Renal cortical epithelial cell (primary cell): Measurements from ENCODE around the gene FBXO46. TPM values are rescaled to one million over a fixed set of nuclear protein-coding genes. Genes with fewer than 3 reads are reported as not detected.
"Not testable (repeated sequence)": the region's sequence is repeated elsewhere in the genome, so short reads cannot be mapped to it uniquely, and the experiment has no call there.

Experiments used
- DNase-seq: peaks from one replicate; pipeline ENCODE4 v3.0.0-alpha.2; 2011; ENCODE audit warnings: low read depth
- total RNA-seq: library from RNA; depleted of rRNA; stranded (reverse); fragments of >200 nt; gene quantifications from 2 replicates; pipeline ENCODE4 v1.2.3, GENCODE V29; 2014

FBXO46 gene
- total RNA-seq, 1 donor from 2014 or later = 9.0 TPM

GRCh38 chr19:45728683-45729082 lies 2.0 kb downstream of the FBXO46 start:
- DNase-seq = not testable (repeated sequence)

DNA sequence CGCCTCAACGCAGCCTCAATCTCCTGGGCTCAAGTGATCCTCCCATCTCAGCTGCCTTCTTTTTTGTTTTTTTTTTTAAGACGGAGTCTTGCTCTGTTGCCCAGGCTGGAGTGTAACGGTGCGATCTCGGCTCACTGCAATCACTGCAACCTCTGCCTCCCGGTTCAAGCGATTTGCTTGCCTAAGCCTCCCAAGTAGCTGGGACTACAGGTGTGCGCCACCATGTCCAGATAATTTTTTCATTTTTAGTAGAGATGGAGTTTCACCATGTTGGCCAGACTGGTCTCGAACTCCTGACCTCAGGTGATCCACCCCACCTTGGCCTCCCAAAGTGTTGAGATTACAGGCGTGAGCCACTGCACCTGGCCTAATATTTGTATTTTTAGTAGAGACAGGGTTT lies 10.6 kb downstream of the FBXO46 start:
- not testable (repeated sequence) for DNase-seq

DNA sequence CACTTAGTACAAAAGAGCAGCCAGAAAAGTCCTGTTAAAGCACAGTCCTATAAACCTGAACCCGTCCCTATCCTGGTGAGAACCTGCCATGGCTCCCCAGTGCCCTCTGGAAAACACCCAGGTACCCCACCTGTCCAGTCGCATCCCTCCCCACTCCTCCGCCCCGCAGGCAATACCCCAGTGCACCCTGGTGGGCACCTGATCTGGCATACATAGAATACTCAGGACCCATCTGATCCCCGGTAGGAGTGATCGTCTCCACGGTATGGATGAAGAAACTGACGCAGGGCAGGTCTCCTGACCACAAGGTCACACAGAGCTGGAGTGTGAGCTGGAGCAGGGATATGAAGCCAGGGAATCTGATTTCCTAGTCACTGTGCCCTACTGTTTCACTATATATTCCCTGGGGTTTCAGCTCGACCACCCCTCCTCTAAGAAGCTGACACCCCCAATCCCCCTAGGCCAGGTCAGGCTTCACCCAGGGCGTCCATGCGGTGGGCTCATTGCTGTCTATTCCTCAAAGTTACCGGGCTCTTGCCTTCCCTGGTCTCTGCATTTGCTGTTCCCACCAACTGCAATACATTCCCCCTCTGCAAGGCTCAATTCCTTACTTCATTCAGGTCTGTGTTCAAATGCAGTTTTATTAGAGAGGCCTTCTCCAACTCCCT lies 12.6 kb downstream of the FBXO46 start:
- no peak for DNase-seq

GRCh38 chr19:45717131-45717982 lies 13.3 kb downstream of the FBXO46 start:
- DNase-seq = peak; percentile 99

DNA sequence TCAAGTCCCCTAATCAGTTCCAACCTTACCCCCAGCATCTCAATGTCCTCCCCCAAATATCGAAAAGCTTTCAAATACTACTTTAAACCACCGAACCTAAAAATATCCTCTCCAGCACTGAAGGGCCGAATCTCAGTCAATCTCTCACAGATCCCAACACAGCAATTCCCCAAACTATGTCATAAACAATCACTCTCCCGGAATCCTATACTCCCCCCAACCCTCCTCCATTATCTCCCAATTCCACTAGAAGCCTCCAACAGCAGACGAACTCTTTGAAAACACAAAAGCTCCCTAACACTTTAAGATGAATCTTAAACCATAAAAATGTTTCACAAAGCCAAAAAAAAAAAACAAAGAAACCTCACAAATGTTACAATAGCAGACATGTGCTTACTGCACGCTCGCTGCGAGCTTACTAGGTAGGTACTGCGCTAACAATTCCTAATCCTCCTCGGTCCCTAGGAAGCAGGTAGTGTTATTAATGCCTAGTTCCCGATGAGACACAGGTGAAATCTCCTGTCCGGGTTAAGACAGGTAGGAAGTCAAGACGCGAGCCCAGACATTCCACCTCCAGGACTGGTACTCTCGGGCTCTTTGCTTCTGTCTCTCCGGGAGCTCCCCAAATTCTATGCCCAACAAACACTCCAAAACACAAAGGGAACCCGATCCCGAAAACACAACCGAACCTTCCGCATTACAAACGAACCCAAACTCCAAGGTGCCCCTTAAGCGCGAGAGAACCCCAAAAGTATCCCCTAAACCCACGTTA lies 14.2 kb downstream of the FBXO46 start:
- peak; percentile 38 for DNase-seq

DNA sequence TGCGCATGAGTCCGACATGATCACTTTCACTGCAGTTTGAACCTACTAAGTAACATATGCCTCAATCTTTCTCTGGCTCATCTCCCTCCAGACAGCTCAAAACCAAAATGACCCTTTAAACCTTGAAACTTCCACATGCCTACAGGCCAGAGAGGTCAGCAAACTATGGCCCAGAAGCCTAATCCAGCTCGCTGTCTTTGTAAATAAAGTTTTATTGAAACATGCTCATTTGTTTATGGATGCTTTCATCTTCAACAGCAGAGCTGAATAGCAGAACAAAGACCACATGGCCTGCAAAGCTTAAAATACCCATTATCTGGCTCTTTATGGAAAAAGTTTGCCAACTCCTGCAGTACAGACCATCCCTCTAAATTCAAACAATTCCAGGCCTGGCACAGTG lies 15.6 kb downstream of the FBXO46 start:
- DNase-seq = no peak

GRCh38 chr19:45713141-45713540 lies 17.6 kb downstream of the FBXO46 start:
- DNase-seq = no peak

DNA sequence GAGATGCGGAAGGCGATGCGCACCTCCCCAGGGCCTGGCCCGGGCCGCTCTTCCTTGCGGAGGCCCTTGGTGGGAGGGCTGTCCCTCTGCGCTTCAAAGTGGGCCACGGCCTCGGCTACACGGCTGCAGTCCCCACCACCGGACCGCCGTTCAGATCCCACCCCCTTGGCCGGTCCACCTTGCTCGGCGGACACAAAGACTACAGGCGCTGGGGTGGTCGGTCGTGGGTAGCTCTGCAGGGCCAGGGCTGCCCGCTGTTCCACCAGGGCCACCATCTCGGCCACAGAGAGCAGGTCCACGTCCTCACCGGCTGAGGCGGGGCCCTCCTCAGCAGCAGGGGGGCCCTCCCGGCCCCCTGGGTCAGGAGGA lies 18.0 kb downstream of the FBXO46 start:
- DNase-seq = no peak

DNA sequence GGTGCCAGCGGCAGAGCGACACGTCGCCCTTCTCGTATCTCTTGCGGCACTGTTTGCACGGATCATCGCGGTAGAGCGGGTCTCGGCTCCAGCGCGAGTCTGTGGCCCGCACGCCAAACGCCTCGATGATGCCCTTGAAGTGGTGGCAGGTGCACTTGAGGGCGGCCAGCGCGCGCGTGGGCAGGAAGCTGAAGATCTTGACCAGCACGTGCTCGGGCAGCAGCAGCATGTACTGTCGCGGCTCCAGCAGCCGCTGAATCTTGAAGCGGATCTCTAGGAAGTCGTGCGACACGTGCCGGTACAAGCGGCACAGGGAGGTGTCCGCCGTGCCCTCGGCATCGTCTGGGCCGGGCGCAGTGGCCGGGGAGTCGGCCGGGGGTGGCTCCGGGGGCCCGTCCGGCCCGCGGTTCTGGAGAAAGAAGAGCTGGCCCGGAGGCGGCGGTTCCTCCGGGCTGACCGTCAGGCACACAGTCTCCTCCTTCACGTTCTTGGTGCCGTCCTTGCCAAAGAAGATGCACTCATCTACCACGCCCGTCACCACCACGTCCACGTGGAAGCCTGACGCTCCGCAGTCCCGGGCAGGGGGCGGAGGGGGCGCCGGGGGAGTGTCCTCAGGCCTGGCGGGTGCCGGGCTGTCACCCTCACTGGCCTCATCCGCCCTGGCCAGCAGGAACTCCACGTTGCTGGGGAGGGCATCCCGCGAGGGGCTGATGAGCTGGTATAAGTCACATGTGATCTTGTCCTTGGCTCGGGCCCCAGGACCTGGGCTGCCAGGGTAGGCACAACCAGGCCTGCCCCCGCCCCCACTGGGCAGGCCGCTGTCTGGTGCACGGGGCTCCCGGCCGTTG lies 18.6 kb downstream of the FBXO46 start:
- no peak for DNase-seq

DNA sequence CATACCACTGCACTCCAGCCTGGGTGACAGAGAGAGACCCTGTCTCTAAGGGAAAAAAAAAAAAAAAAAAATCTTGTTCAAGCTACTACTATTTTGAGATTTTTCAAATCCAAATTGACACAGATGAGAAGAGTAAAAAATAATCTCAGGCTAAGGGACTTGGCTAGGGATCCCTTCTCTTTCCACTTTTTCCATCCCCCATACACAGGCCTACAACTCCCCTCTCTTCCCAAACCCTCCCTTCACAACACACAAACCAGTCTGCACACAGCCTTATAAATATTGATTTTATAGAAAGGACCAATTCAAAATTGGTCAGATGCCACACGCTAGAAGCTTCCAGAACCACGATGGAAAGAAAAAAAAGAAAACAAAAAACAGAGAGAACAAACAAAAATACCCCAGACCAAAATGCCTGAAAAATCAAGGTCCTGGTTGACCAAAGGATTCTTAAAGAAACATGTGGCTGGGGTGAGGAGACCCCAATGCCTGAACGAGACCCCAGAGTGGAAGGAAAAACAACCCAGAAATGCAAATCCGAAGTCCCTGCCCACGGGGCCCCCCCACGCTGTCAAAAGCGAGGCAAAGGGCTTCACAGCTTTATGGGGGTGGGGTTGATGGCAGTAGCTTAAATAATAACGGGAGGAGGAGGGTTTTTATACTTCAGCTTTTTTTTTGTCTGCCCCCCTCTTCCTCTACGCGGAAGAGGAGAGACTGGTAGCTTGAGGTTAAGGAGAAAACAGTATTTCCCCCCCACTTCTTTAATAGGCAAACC lies 20.2 kb downstream of the FBXO46 start:
- no peak for DNase-seq

- no peak for DNase-seq
Measured at GRCh38 chr19:45705710-45706415, 24.8 kb downstream of the FBXO46 start.

GRCh38 chr19:45705115-45705514 lies 25.6 kb downstream of the FBXO46 start:
- no peak for DNase-seq

GRCh38 chr19:45701676-45702075 lies 29.0 kb downstream of the FBXO46 start:
- DNase-seq = no peak

GRCh38 chr19:45693106-45693788 lies 37.4 kb downstream of the FBXO46 start:
- DNase-seq = peak; percentile 33

GRCh38 chr19:45692187-45693105 lies 38.2 kb downstream of the FBXO46 start, which contains the start of gene QPCTL:
TSS of gene QPCTL (plus strand) at chr19:45692666. CDS start at chr19:45692704, 38 bp downstream.
- DNase-seq = peak; percentile 99

DNA sequence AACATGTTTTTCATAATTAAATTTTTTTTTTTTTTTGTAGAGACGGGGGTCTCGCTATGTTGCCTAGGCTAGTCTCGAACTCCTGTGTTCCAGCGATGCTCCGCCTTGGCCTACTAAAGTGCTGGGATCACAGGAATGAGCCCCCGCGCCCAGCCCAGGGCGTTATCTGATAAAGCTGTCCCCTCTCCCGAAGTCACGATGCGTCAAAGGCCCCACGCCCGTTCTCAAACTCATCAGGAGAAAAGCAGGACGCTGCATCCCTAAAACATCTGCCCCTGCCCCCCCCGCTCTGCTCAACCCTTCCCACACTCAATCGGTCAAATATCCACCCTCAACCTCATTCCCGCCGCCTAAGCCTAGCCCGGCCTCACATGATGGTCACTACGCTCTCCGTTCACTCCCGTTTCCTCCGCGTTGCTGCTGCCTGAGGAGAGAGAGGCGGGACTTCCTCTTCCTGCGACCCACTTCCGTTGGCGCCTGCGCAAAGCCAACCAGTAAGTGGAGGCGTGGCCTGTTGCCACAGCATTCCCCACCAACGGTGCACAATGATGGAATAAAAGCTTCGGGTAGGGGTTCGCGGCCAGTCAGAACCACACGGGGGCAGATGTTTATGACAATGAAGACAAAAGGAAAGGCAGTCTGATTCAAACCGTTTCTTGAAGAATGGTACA lies 39.0 kb downstream of the FBXO46 start, which contains the start of gene SNRPD2:
Gene SNRPD2, minus strand, starts transcription at position 438 of the 671 bp plus-strand sequence. Its CDS starts 65 bp downstream, at position 373.
- DNase-seq = peak; percentile 87

GRCh38 chr19:45687599-45687998 lies 43.1 kb downstream of the FBXO46 start:
- no peak for DNase-seq

DNA sequence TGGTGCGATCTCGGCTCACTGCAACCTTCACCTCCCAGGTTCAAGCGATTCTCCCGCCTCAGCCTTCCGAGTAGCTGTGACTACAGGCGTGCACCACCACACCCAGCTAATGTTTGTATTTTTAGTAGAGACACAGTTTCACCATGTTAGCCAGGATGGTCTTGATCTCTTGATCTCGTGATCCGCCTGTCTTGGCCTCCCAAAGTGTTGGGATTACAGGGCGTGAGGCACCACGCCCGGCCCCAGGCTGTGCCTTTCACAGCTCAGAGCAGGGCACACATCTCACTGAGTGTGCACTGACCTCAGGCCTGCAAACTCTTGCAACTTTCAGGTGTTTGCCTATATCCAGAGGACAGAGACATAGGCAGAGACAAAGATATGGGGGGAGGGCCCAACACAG lies 45.7 kb downstream of the FBXO46 start:
- DNase-seq = not testable (repeated sequence)
